Measurements from ENCODE around the gene GALNTL6.

The GALNTL6 gene

GRCh38 chr4:172220679-172221078, 407.5 kb downstream of the GALNTL6 start:
- DNase-seq (ENCODE audit: low spot score): no peak

GRCh38 chr4:172225457-172225856, 412.3 kb downstream of the GALNTL6 start:
- no peak for DNase-seq (ENCODE audit: low spot score)

GRCh38 chr4:172232966-172233365, 419.8 kb downstream of the GALNTL6 start:
- DNase-seq (ENCODE audit: low spot score): no peak

- no peak for DNase-seq (ENCODE audit: low spot score)
These were observed 430.3 kb downstream of the GALNTL6 start for GRCh38 chr4:172243551-172243950.

GRCh38 chr4:172245516-172245915, 432.3 kb downstream of the GALNTL6 start:
- DNase-seq (ENCODE audit: low spot score): no peak

- DNase-seq (ENCODE audit: low spot score): no peak
These were observed 440.2 kb downstream of the GALNTL6 start for GRCh38 chr4:172253409-172253808.

GRCh38 chr4:172256820-172257219, 443.6 kb downstream of the GALNTL6 start:
- DNase-seq (ENCODE audit: low spot score): no peak

- DNase-seq (ENCODE audit: low spot score): no peak
These were observed 457.2 kb downstream of the GALNTL6 start for GRCh38 chr4:172270397-172270796.

GRCh38 chr4:172287117-172287516, 473.9 kb downstream of the GALNTL6 start:
- DNase-seq (ENCODE audit: low spot score): no peak

GRCh38 chr4:172305698-172306097, 492.5 kb downstream of the GALNTL6 start:
- no peak for DNase-seq (ENCODE audit: low spot score)

GRCh38 chr4:172308078-172308477, 494.9 kb downstream of the GALNTL6 start:
- no peak for DNase-seq (ENCODE audit: low spot score)

- no peak for DNase-seq (ENCODE audit: low spot score)
These were observed 498.5 kb downstream of the GALNTL6 start for GRCh38 chr4:172311682-172312081.

- no peak for DNase-seq (ENCODE audit: low spot score)
These were observed 510.1 kb downstream of the GALNTL6 start for GRCh38 chr4:172323288-172323687.

GRCh38 chr4:172344308-172344938, 531.2 kb downstream of the GALNTL6 start:
- DNase-seq (ENCODE audit: low spot score): no peak

GRCh38 chr4:172348426-172348825, 535.2 kb downstream of the GALNTL6 start:
- DNase-seq (ENCODE audit: low spot score): no peak

GRCh38 chr4:172352356-172352755, 539.2 kb downstream of the GALNTL6 start:
- DNase-seq (ENCODE audit: low spot score): no peak

GRCh38 chr4:172356016-172356415, 542.8 kb downstream of the GALNTL6 start:
- no peak for DNase-seq (ENCODE audit: low spot score)

- DNase-seq (ENCODE audit: low spot score): no peak
These were observed 543.9 kb downstream of the GALNTL6 start for GRCh38 chr4:172357006-172357540.

GRCh38 chr4:172362569-172362968, 549.4 kb downstream of the GALNTL6 start:
- no peak for DNase-seq (ENCODE audit: low spot score)

- DNase-seq (ENCODE audit: low spot score): no peak
These were observed 556.3 kb downstream of the GALNTL6 start for GRCh38 chr4:172369471-172369959.

GRCh38 chr4:172377486-172378140, 564.4 kb downstream of the GALNTL6 start:
- DNase-seq (ENCODE audit: low spot score): no peak

GRCh38 chr4:172379834-172380233, 566.6 kb downstream of the GALNTL6 start:
- DNase-seq (ENCODE audit: low spot score): no peak

- no peak for DNase-seq (ENCODE audit: low spot score)
These were observed 577.1 kb downstream of the GALNTL6 start for GRCh38 chr4:172390331-172390730.

Measured in iPS-NIHi11 (cell line).